GM06990 (cell line): ENCODE data around the gene UBE2V1.
"Not testable (repeated sequence)": the region's sequence is repeated elsewhere in the genome, so short reads cannot be mapped to it uniquely, and the experiment has no call there.

Experiments
- DNase-seq: peaks from one replicate; pipeline ENCODE4 v3.0.0-alpha.2; 2011; ENCODE audit not compliant: insufficient read length; ENCODE audit errors: extremely low read depth
- H3K27me3 ChIP-seq: replicated peaks from 2 replicates; pipeline ENCODE4 v1.6.0; 2011; ENCODE audit warnings: low read length; ENCODE audit not compliant: control insufficient read depth, insufficient read depth
- H3K36me3 ChIP-seq: 2 replicates; pipeline ENCODE4 v1.5.1; 2011; ENCODE audit warnings: low read length; ENCODE audit not compliant: control insufficient read depth, insufficient read depth
- H3K4me3 ChIP-seq: replicated peaks from 2 replicates; pipeline ENCODE4 v1.5.1; 2011; ENCODE audit warnings: low read depth, mild to moderate bottlenecking, control low read depth, low read length
- TF ChIP-seq, protein P1 (sequence below): IDR thresholded peaks from 2 replicates; pipeline ENCODE4 v1.5.1; 2011; ENCODE audit warnings: low read length, control low read depth, mild to moderate bottlenecking, inconsistent platforms; ENCODE audit not compliant: insufficient read depth, poor library complexity, severe bottlenecking

UBE2V1 gene

DNA sequence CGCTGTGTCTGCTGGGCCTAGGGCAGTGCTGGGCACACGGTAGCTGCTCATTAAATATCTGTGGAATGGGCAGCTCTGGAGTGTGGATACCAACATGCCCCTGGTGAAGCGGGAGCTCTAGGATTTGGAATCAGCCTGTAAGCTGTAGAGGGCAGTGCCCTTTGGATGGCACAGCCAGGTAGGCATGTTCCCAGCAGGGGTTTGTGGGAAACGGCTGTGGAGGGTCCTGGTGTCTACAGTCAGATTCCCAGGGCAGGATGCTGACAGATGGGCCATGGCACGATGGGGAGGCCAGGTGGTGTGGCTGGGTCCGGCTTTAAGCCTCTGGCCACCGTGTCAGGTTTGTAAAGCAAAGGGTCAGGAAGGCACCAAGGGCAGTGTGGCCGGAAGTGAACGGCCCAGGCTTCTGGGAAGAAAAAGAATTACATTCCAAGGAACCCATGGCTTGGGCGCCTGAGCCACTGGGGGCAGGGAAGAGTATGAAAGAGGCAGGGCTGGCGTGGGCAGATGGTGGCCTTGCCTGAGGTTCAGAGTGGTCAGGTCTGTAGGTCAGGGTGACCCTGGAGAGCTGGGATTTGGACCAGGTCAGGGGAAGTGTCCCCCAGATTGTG is 44.8 kb downstream of the UBE2V1 start:
- DNase-seq, result no peak

GRCh38 chr20:50067461-50067860 is 45.5 kb downstream of the UBE2V1 start:
- Histone ChIP-seq H3K27me3 (no peaks in the 10 kb centered on the region), H3K36me3 (no peaks in the 10 kb centered on the region), H3K4me3 (no peak overlapping the region)
- TF ChIP-seq, protein P1, sequence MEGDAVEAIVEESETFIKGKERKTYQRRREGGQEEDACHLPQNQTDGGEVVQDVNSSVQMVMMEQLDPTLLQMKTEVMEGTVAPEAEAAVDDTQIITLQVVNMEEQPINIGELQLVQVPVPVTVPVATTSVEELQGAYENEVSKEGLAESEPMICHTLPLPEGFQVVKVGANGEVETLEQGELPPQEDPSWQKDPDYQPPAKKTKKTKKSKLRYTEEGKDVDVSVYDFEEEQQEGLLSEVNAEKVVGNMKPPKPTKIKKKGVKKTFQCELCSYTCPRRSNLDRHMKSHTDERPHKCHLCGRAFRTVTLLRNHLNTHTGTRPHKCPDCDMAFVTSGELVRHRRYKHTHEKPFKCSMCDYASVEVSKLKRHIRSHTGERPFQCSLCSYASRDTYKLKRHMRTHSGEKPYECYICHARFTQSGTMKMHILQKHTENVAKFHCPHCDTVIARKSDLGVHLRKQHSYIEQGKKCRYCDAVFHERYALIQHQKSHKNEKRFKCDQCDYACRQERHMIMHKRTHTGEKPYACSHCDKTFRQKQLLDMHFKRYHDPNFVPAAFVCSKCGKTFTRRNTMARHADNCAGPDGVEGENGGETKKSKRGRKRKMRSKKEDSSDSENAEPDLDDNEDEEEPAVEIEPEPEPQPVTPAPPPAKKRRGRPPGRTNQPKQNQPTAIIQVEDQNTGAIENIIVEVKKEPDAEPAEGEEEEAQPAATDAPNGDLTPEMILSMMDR, result no peak
- no peak for DNase-seq

More for the DNA sequence above, 44.8 kb downstream of the UBE2V1 start:
- Histone ChIP-seq H3K36me3 (no peaks in the 10 kb centered on the region), H3K27me3 (no peaks in the 10 kb centered on the region), H3K4me3 (no peak overlapping the region)
- TF ChIP-seq, protein P1, result no peak

DNA sequence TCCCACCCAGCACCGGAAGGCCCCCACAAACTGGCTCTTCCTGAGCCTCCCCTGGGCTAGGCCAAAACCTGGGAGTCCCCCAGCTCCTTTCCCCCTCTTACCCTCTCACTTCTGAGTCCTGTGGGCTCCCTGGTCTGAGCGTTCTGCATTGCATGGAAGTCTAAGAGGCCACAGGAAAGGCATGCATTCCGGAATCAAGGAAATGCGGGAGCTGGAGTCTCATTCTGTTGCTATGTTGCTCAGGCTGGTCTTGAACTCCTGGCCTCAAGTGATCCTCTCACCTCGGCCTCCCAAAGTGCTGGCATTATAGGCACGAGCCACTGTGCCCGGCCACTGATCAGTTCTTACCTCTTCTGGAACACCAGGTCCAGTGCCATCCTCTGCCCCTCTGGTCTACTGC is 45.9 kb downstream of the UBE2V1 start:
- Histone ChIP-seq H3K4me3 (no peak overlapping the region), H3K27me3 (no peaks in the 10 kb centered on the region), H3K36me3 (no peaks in the 10 kb centered on the region)
- TF ChIP-seq, protein P1, result no peak
- no peak for DNase-seq

DNA sequence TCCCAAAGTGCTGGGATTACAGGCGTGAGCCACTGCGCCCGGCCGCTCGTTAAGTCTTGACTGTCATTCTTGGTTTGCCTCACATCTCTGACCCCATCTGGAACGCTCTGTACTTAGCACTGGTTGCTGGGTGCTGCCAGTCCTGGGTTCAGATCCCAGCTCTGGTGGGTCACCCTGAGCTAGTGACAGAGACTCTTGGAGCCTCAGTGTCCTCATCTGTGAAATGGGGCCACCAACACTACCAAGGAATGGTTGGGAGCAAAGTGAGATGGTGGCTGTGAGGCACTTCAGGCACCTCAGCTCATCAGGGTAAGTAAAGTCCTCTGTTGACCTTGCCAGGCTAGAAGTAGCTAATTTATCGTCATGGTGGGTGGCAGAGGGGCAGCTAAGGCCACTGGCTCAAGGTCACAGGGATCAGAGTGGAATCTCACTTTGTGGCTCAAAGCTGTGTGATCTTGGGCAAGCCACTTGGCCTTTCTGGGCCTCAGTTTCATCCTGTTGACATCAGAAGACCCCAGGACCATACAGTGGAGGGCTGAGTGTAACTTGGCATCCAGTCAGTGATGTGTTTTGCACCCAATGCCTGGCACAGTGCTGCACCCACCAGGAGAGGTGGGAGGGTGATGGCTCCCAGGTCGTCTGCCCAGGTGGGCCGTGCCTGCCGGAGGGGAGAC is 46.7 kb downstream of the UBE2V1 start:
- no peak for DNase-seq
- Histone ChIP-seq H3K27me3 (no peaks in the 10 kb centered on the region), H3K36me3 (no peaks in the 10 kb centered on the region), H3K4me3 (no peak overlapping the region)
- TF ChIP-seq, protein P1, result no peak

DNA sequence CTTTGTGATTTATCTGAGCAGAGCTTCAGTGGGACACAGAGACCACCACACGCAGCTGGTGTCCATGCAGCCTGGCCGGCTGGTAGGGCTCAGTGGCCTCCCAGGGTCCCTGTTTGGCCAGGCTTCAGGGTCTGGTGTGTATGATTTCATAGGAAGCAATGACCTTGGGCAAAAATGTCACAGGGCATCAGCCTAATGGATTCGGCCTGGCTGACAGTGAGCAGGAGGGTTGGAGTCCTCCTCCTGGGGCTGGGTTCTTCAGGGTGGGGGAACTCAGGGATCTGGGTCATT is 47.7 kb downstream of the UBE2V1 start:
- H3K4me3 ChIP-seq, result no peak overlapping the region
- no peak for DNase-seq
- no peaks in the 10 kb centered on the region for H3K27me3 ChIP-seq
- TF ChIP-seq, protein P1, result no peak
- no peaks in the 10 kb centered on the region for H3K36me3 ChIP-seq

- H3K27me3 ChIP-seq, DNase-seq, H3K4me3 ChIP-seq, H3K36me3 ChIP-seq: not testable (repeated sequence)
These were observed 49.2 kb downstream of the UBE2V1 start for GRCh38 chr20:50063763-50064162.
